Activated T-cell treated with anti-CD3 and anti-CD28 coated beads, Interleukin-2, amount 50 U/mL, for 72 hours (primary cell): ENCODE data around the gene PWWP2B. TPM values are rescaled to one million over a fixed set of nuclear protein-coding genes. Genes with fewer than 3 reads are reported as not detected.

ENCODE experiments used
- ATAC-seq, 2 donors: fragments of 150-1000 bp; cut with Tn5 transposase; replicated peaks in 1 of 2; 2 replicates each; pipeline ENCODE4 v1.10.0; 2021; ENCODE audit warnings: moderate library complexity in 2 of 2, mild to moderate bottlenecking in 1 of 2
- DNase-seq, 2 donors: peaks; one replicate each; pipeline ENCODE4 v3.0.0; 2021 to 2022; ENCODE audit warnings: mixed read lengths in 1 of 2
- H3K27ac Mint-ChIP-seq: one replicate; pipeline ENCODE4 v1.8.0; 2022; ENCODE audit warnings: mild to moderate bottlenecking, moderate library complexity, mixed read lengths
- H3K27me3 Mint-ChIP-seq: one replicate; pipeline ENCODE4 v1.8.0; 2022; ENCODE audit warnings: low read depth, mixed read lengths
- H3K36me3 Mint-ChIP-seq, 2 donors: one replicate each; pipeline ENCODE4 v1.8.0; 2022; ENCODE audit warnings: mixed read lengths in 2 of 2, mild to moderate bottlenecking in 1 of 2; ENCODE audit not compliant: insufficient read depth in 2 of 2
- H3K4me1 Mint-ChIP-seq: one replicate; pipeline ENCODE4 v1.8.0; 2022; ENCODE audit warnings: low read depth, mixed read lengths
- H3K4me3 Mint-ChIP-seq, 2 donors: one replicate each; pipeline ENCODE4 v1.8.0; 2022; ENCODE audit warnings: mild to moderate bottlenecking in 2 of 2, mixed read lengths in 2 of 2, moderate library complexity in 2 of 2
- H3K9me3 Mint-ChIP-seq, 2 donors: one replicate each; pipeline ENCODE4 v1.8.0; 2022; ENCODE audit warnings: mixed read lengths in 2 of 2
- total RNA-seq, 2 donors: library from RNA; stranded (reverse); gene quantifications; one replicate each; pipeline ENCODE4 v1.2.3, GENCODE V29; 2022

The PWWP2B gene
- total RNA-seq, 2 donors from 2014 or later: 3.1 to 5.2 TPM

GRCh38 chr10:132454296-132455198 is 57.5 kb downstream of the PWWP2B start:
- Mint-ChIP-seq H3K4me1 (peaks cover 15% of the 10 kb centered on the region), H3K4me3 (no peak overlapping the region), H3K9me3 (no peaks in the 10 kb centered on the region), H3K27me3 (no peaks in the 10 kb centered on the region), H3K36me3 (no peaks in the 10 kb centered on the region), H3K27ac (no peak overlapping the region)
- no peak for DNase-seq
- no peak for ATAC-seq

- H3K9me3 Mint-ChIP-seq: no peaks in the 10 kb centered on the region
- H3K4me3 Mint-ChIP-seq: no peak overlapping the region
- H3K27me3 Mint-ChIP-seq: no peaks in the 10 kb centered on the region
- H3K27ac Mint-ChIP-seq: no peak overlapping the region
- no peak for ATAC-seq
- DNase-seq: no peak
- peaks cover 15% of the 10 kb centered on the region for H3K4me1 Mint-ChIP-seq
- H3K36me3 Mint-ChIP-seq: no peaks in the 10 kb centered on the region
Measured at GRCh38 chr10:132455441-132455971, 58.5 kb downstream of the PWWP2B start.

DNA sequence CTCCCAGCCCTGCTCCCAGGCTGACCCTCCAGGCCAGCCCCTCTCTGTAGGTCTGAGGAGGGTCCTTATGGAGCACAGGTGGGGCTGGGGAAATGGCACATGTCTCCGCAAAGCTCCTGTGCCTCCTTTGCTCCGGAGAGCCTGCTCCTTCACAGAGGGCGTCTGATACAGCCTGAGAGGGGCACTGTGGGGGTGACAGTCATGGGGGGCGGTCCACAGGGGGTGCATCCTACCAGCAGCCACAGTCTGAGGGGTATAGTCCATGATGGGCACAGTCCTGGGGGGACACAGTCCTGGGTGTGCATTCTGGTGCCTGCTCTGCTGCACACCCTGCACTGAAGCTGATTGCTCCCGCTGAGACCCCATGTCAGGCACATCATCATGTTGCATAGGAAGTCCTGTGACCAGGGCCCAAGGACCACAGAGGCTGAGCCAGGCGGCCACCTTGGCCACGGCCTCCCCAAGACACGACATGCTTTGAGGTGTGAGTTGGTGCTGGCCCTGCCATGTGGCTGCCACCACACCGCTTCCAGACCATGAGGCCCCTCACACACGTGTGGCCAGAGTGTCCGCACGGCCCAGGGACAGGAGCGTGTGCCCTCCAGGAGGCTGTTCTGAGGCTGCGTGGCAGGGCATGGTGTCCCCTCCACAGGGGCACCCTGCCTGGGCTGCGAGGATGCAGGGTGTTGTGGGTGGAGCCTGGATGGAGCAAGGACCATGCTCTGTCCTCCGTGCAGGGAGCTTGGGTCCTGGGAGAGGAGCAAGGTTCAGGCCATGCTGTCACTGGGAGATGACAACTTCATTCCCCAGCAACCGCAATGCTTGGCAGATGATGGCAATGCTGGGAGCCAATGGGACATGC is 59.2 kb downstream of the PWWP2B start:
- ATAC-seq: no peak
- Mint-ChIP-seq H3K27ac (no peak overlapping the region), H3K36me3 (no peaks in the 10 kb centered on the region), H3K9me3 (no peaks in the 10 kb centered on the region), H3K4me3 (no peak overlapping the region), H3K4me1 (peaks cover 12% of the 10 kb centered on the region), H3K27me3 (no peaks in the 10 kb centered on the region)
- no peak for DNase-seq

DNA sequence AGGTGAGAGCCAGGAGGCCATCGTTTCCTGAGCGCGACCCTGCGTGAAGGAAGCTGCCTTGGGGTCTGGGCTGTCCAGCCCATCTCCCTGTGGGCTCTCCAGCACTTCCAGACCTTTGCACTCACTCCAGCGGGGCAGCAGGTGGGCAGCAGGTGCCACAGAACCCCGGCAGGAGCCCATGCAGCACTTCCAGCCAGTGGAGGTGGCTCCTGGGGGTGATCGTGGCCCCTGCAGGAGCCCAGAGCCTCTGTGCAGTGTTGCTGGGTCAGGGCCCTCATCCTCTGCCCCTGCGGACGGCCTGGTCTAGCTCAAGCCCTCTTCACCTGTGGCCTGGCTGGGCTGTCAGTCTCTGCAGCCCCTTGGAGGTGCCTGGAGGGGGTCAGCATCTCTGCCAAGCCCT is 59.9 kb downstream of the PWWP2B start:
- Mint-ChIP-seq H3K36me3 (no peaks in the 10 kb centered on the region), H3K27me3 (no peaks in the 10 kb centered on the region), H3K27ac (no peak overlapping the region), H3K4me3 (no peak overlapping the region), H3K9me3 (no peaks in the 10 kb centered on the region), H3K4me1 (peaks cover 6% of the 10 kb centered on the region)
- DNase-seq: no peak
- ATAC-seq: no peak

GRCh38 chr10:132457328-132458070 is 60.5 kb downstream of the PWWP2B start:
- no peaks in the 10 kb centered on the region for H3K27me3 Mint-ChIP-seq
- H3K36me3 Mint-ChIP-seq: no peaks in the 10 kb centered on the region
- no peaks in the 10 kb centered on the region for H3K9me3 Mint-ChIP-seq
- DNase-seq (no peak), ATAC-seq (no peak)
- H3K27ac Mint-ChIP-seq: no peak overlapping the region
- H3K4me3 Mint-ChIP-seq: no peak overlapping the region
- peaks cover 4% of the 10 kb centered on the region for H3K4me1 Mint-ChIP-seq

DNA sequence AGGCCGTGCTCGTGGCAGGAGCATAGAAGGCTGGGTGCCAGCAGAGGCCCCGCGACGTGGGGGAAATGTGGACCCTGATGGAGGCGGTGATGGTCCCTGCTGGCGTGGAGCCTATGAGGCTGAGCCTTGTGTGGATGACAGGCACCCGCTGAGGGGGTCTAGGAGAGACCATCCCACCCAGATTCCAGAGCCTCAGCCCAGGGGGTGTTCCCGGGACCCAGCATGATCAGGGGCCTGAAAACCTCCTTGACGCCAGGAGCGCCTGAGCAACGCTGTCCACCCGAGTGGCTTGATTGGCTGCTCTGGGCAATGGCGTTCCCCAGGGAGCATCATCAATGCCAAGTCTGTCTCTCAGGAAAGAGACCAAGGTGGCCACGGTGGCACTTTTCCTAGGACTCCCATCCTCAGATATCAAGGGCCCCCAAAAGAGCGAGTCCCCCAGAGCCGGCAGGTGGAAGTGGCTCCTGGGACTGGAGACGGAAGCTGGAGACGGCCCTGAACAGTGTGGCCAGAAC is 61.1 kb downstream of the PWWP2B start:
- Mint-ChIP-seq H3K4me3 (no peak overlapping the region), H3K27me3 (no peaks in the 10 kb centered on the region), H3K9me3 (no peaks in the 10 kb centered on the region), H3K4me1 (peaks cover 4% of the 10 kb centered on the region), H3K36me3 (no peaks in the 10 kb centered on the region), H3K27ac (no peak overlapping the region)
- no peak for ATAC-seq
- DNase-seq: no peak

DNA sequence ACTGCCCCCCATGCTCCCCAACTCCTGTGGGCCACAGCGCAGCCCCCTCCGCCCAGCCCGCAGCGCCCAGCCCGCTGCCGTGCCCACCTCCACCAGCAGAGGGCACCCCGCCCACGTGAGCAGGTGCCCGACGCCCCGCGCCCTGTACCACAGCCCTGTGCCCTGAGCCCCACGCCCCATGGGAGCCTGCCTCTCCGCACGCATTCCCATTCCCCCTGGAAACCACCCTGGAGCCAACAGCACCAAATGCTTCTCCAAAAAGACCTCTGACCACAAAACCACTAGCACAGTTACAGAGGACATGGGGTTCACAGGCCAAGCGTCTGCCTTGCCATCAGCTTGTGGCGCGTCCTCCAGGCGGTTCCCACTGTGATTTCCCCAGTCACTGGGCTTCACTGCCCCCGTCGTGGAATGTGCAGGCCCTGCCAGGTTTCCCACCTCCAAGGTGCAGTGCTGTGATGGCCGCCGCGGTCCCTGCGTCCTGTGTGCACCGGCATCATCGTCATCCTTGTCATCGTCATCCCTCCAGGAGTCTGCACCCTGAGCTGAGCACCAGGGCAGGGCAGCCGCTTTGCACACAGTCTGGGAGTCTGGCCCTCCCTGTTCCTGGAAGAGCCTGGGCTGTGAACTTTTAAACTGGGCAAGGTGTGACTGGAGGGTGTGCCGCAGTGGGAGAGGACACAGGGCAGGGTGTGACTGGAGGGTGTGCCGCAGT is 61.7 kb downstream of the PWWP2B start:
- Mint-ChIP-seq H3K9me3 (no peaks in the 10 kb centered on the region), H3K4me3 (no peak overlapping the region), H3K27me3 (no peaks in the 10 kb centered on the region), H3K27ac (no peak overlapping the region), H3K36me3 (no peaks in the 10 kb centered on the region), H3K4me1 (peaks cover 4% of the 10 kb centered on the region)
- DNase-seq (peak; percentile 67 to 78), ATAC-seq (peak; percentile 81 to 82)

DNA sequence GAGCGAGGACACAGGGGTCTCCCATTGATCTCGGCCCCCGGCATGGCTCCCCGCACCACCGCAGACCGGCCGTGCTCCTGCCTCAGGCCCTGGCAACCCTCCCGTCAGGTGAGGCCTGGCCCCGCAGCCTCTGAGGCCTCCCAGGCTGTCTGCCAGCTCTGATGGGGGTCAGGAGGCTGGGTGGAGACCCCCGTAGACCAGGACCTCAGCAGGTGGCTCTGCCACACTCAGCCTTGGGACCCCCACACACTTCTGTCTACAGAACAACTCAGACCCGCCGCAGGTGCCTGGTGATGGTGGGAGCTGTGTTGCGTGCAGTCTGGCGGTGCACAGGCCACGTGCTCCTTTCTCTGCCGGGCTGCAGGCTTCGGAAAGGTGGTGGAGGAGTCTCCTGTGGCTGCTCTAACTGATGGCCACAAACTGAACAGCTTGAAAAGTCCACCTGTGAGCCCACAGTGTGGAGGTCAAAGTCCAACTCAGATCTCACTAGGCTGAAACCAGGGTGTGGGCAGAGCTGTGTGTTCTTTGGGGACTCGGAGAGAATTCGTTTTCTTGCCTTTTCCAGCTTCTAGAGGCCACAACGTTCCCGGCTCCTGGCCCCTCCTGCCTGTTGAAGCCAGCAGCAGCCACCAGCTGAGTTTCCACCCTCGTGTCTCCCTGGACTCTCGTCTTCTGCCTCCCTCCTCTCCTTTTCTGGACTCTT is 62.5 kb downstream of the PWWP2B start:
- H3K9me3 Mint-ChIP-seq: no peaks in the 10 kb centered on the region
- H3K27me3 Mint-ChIP-seq: no peaks in the 10 kb centered on the region
- ATAC-seq: peak in 1 of 2 donors; percentile 4
- DNase-seq: no peak
- H3K4me3 Mint-ChIP-seq: no peak overlapping the region
- H3K27ac Mint-ChIP-seq: no peak overlapping the region
- no peaks in the 10 kb centered on the region for H3K36me3 Mint-ChIP-seq
- peaks cover 4% of the 10 kb centered on the region for H3K4me1 Mint-ChIP-seq

DNA sequence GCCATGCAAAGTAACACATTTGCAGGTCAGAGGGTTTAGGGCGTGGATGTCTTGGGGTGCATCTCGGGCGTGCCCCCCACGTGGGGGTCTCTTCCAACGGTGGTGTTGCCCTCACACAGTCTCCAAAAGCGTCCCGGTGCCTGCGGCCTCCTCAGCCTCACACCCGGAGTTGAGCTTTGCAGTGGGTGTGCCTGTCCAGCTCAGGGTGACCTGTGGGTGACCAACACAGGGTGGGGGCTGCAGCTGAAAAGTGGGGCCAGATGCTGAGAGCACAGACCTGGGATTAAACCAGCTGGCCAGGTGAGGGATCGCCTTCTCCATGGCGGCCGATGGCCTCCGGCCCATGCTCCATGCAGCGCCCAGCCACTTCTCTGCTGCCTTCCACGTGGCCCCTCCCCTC is 63.1 kb downstream of the PWWP2B start:
- Mint-ChIP-seq H3K4me1 (peaks cover 4% of the 10 kb centered on the region), H3K27me3 (no peaks in the 10 kb centered on the region)

DNA sequence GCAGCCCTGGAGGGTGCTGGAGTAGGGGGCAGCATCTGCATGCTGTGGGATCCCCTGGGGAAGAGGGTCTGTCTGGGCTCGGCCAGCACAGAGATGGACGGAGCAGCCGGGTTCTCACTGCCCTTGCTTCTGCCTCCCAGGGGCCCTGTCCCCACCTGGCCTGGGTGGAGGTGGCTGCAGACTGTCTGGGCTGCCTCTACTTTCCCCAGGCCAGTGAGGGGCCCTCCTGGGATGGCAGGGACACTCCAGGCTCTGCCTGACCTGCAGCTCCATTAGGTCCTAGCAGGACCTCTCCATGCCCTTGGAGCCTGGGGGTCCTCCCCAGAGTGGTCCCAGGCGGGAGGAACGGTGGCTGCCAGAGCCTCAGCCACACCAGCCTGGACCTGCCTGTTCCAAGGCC is 63.7 kb downstream of the PWWP2B start:
- Mint-ChIP-seq H3K4me3 (no peak overlapping the region), H3K27me3 (no peaks in the 10 kb centered on the region), H3K27ac (no peak overlapping the region), H3K36me3 (no peaks in the 10 kb centered on the region), H3K4me1 (peaks cover 4% of the 10 kb centered on the region), H3K9me3 (no peaks in the 10 kb centered on the region)
- no peak for DNase-seq
- ATAC-seq: no peak

More for the DNA sequence above, 63.1 kb downstream of the PWWP2B start:
- no peaks in the 10 kb centered on the region for H3K36me3 Mint-ChIP-seq
- H3K27ac Mint-ChIP-seq: no peak overlapping the region
- H3K4me3 Mint-ChIP-seq: no peak overlapping the region
- no peak for ATAC-seq
- DNase-seq: no peak
- no peaks in the 10 kb centered on the region for H3K9me3 Mint-ChIP-seq

DNA sequence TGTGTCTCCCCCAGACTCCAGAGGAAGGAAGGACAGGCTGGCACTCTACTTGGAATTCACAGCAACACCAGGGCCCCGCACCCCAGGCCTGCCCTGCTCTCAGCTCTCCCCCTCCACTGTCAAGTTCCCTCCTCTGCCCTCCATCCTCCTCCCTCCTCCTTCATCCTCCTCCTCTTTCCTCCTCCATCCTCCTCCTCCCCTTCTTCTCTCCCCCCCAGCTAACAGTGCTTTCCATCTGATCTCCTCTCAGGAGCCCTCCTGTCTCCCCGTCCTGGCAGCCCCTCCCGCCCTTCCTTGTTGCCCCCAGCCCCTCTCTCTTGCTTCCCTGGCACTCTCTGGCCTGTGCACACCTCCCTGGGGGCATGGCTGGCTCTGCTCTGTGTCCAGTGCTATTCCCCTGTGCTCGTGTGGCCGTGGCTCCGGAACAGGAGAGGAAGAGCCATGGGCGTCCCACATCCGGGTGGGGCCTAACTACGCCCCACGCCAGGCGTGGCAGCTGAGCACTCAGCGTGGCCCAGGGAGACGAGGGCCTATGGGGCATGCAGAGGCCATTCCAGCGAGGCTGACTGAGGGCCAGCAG is 64.2 kb downstream of the PWWP2B start:
- DNase-seq: no peak
- Mint-ChIP-seq H3K4me1 (peaks cover 4% of the 10 kb centered on the region), H3K36me3 (no peaks in the 10 kb centered on the region), H3K27ac (no peak overlapping the region), H3K4me3 (no peak overlapping the region), H3K9me3 (no peaks in the 10 kb centered on the region), H3K27me3 (no peaks in the 10 kb centered on the region)
- ATAC-seq: no peak
